Tibial nerve (tissue), 3 donors: ENCODE data around the gene POLL.

Source experiments
- CTCF ChIP-seq, 5 experiments: fragments of 200-600 bp in 3 of 5; fragments of 450-650 bp in 2 of 5; sonication (generic) in 3 of 5; IDR thresholded peaks; one replicate each; pipeline ENCODE4 v1.5.1; 2016 to 2019; ENCODE audit warnings: antibody characterized with exemption in 5 of 5, mild to moderate bottlenecking in 3 of 5, moderate library complexity in 2 of 5
- POLR2A ChIP-seq, 2 donors: fragments of 450-650 bp; IDR thresholded peaks; one replicate each; pipeline ENCODE4 v1.6.1; 2017; ENCODE audit warnings: antibody characterized with exemption in 2 of 2, mild to moderate bottlenecking in 2 of 2, moderate library complexity in 2 of 2

- TF ChIP-seq CTCF (IDR thresholded peaks at IDR 0.05) (no peak), POLR2A (IDR thresholded peaks at IDR 0.05) (no peak)
Measured at GRCh38 chr10:101629837-101630632, 42.0 kb upstream of the POLL start.
